GM12878 (cell line): ENCODE results near the gene PRKAR2B. TPM values are rescaled to one million over a fixed set of nuclear protein-coding genes. Genes with fewer than 3 reads are reported as not detected.

Experiments
- ATAC-seq: fragments of 200-7000 bp; cut with Tn5 transposase; 3 replicates; pipeline ENCODE4 v1.9.1; 2020; ENCODE audit warnings: mild to moderate bottlenecking, moderate library complexity
- BruUV-seq: library from RNA; stranded (reverse); fragments of 400-500 nt; replicated peaks from 2 replicates; lab custom pipeline; 2021; lab: Mats Ljungman, UMichigan
- CTCF ChIA-PET: fragments of 300-600 bp; sonication (Branson Sonifier 250); formaldehyde crosslinking; extraction: SDS; loops from one replicate; lab custom pipeline; 2021; ENCODE audit warnings: inconsistent platforms; lab: Yijun Ruan, JAX
- POLR2A ChIA-PET: fragments of 350-600 bp; formaldehyde crosslinking; extraction: SDS; loops from one replicate; lab custom pipeline; 2021; ENCODE audit warnings: inconsistent platforms; lab: Charles Lee
- RAD21 ChIA-PET: fragments of 300-600 bp; sonication (Branson Sonifier 250); formaldehyde crosslinking; loops from one replicate; lab custom pipeline; 2023; ENCODE audit warnings: antibody characterized with exemption; ENCODE audit not compliant: unreplicated experiment; lab: Charles Lee
- SMC1A ChIA-PET: fragments of 300-600 bp; sonication (Branson Sonifier 250); formaldehyde crosslinking; loops from one replicate; lab custom pipeline; 2023; ENCODE audit not compliant: unreplicated experiment, uncharacterized antibody; lab: Charles Lee
- DNase-seq: peaks from one replicate; pipeline ENCODE4 v3.0.0-alpha.2; 2011; ENCODE audit warnings: low read depth, low spot score
- FAIRE-seq: peaks from 3 replicates; lab custom pipeline; 2011; peaks lifted over from hg19 to GRCh38; lab: Jason Lieb, UNC
- H2AFZ ChIP-seq: 2 replicates; pipeline ENCODE4 v1.6.0; 2011; ENCODE audit warnings: low read depth, low read length, control low read depth; ENCODE audit not compliant: control insufficient read depth
- H3K27ac ChIP-seq: 2 replicates; pipeline ENCODE4 v1.5.1; 2011; ENCODE audit warnings: control low read depth; ENCODE audit not compliant: control insufficient read depth, insufficient read depth
- H3K27me3 ChIP-seq, 2 experiments: replicated peaks in 1 of 2; 2 replicates each; pipeline versions ENCODE4 v1.6.0 to v1.6.1; 2011; ENCODE audit warnings: low read length in 1 of 2; ENCODE audit not compliant: control insufficient read depth in 2 of 2, insufficient read depth in 2 of 2
- H3K36me3 ChIP-seq, 2 experiments: 2 replicates each; pipeline ENCODE4 v1.5.1; 2011; ENCODE audit warnings: low read length in 1 of 2; ENCODE audit not compliant: control insufficient read depth in 2 of 2, insufficient read depth in 2 of 2
- H3K4me1 ChIP-seq: 2 replicates; pipeline ENCODE4 v1.6.1; 2011; ENCODE audit warnings: mild to moderate bottlenecking, low read length, moderate library complexity, mixed read lengths; ENCODE audit not compliant: control insufficient read depth, insufficient read depth
- H3K4me2 ChIP-seq: 2 replicates; pipeline ENCODE4 v1.6.0; 2011; ENCODE audit warnings: control low read depth; ENCODE audit not compliant: control insufficient read depth, insufficient read depth
- H3K4me3 ChIP-seq: fragments of 200-600 bp; sonication (generic); 2 replicates; pipeline ENCODE4 v1.5.1; 2016
- H3K79me2 ChIP-seq: 2 replicates; pipeline ENCODE4 v1.6.0; 2011; ENCODE audit warnings: low read length; ENCODE audit not compliant: control insufficient read depth, insufficient read depth
- H3K9ac ChIP-seq: 2 replicates; pipeline ENCODE4 v1.8.0; 2011; ENCODE audit warnings: low read length, control low read depth, mixed read lengths; ENCODE audit not compliant: control insufficient read depth, insufficient read depth
- H3K9me3 ChIP-seq: replicated peaks from 3 replicates; pipeline ENCODE4 v1.5.1; 2011; ENCODE audit warnings: mild to moderate bottlenecking, low read length; ENCODE audit not compliant: control insufficient read depth, insufficient read depth
- H4K20me1 ChIP-seq: 2 replicates; pipeline ENCODE4 v1.6.0; 2011; ENCODE audit not compliant: control insufficient read depth, insufficient read depth
- ASH2L ChIP-seq: fragments of 300-600, 200-600 bp; sonication (generic); IDR thresholded peaks from 2 replicates; pipeline ENCODE4 v1.6.1; 2017; ENCODE audit warnings: low read depth, mild to moderate bottlenecking, borderline replicate concordance
- ATF2 ChIP-seq: IDR thresholded peaks from 2 replicates; pipeline ENCODE4 v1.6.1; 2012; ENCODE audit warnings: low read length, inconsistent platforms
- BCL11A ChIP-seq: IDR thresholded peaks from 2 replicates; pipeline ENCODE4 v1.6.1; 2011; ENCODE audit warnings: low read depth, low read length
- BHLHE40 ChIP-seq, 2 experiments: fragments of 450-650 bp in 1 of 2; IDR thresholded peaks; 2 replicates each; pipeline ENCODE4 v1.6.1; 2011 to 2017; ENCODE audit warnings: low read depth in 2 of 2, borderline replicate concordance in 1 of 2, improper control_type of control experiment in 1 of 2, low read length in 1 of 2, mild to moderate bottlenecking in 1 of 2
- ESRRA ChIP-seq: IDR thresholded peaks from 2 replicates; pipeline ENCODE4 v1.6.1; 2012; ENCODE audit warnings: mild to moderate bottlenecking, low read length, improper control_type of control experiment
- GABPA ChIP-seq: IDR thresholded peaks from 2 replicates; pipeline ENCODE4 v1.6.1; 2014; ENCODE audit warnings: antibody characterized with exemption, low read depth, mild to moderate bottlenecking, inconsistent platforms
- MLLT1 ChIP-seq: fragments of 450-650 bp; IDR thresholded peaks from 2 replicates; pipeline ENCODE4 v1.6.1; 2016; ENCODE audit warnings: mild to moderate bottlenecking
- PAX5 ChIP-seq: IDR thresholded peaks from 2 replicates; pipeline ENCODE4 v1.6.1; 2011; ENCODE audit warnings: low read depth, low read length, borderline replicate concordance
- PRDM15 ChIP-seq: fragments of 450-650 bp; formaldehyde crosslinking; IDR thresholded peaks from 2 replicates; pipeline ENCODE4 v1.4.0; 2020; ENCODE audit warnings: mild to moderate bottlenecking, moderate library complexity
- SREBF2 ChIP-seq: IDR thresholded peaks from 2 replicates; pipeline ENCODE4 v1.6.1; 2012; ENCODE audit warnings: mild to moderate bottlenecking, low read length
- ZBTB40 ChIP-seq: fragments of 450-650 bp; IDR thresholded peaks from 2 replicates; pipeline ENCODE4 v1.6.1; 2016; ENCODE audit warnings: mild to moderate bottlenecking, moderate library complexity, borderline replicate concordance
- ZSCAN29 ChIP-seq: fragments of 450-650 bp; IDR thresholded peaks from 2 replicates; pipeline ENCODE4 v1.6.1; 2017; ENCODE audit warnings: mild to moderate bottlenecking, moderate library complexity
- WGBS: methylation state at CpG from one replicate; pipeline ENCODE4 v1.1.6; 2016; ENCODE audit warnings: low lambda C conversion rate; ENCODE audit not compliant: insufficient replicate concordance, insufficient coverage; ENCODE audit errors: missing lambda C conversion rate; 5-methylcytosine and 5-hydroxymethylcytosine counted together
- in situ Hi-C: fragments of 300-500 bp; cut with MboI; formaldehyde crosslinking; loops from 9 replicates; pipeline ENCODE4 v1.14.3; 2018; ENCODE audit warnings: mixed read lengths
- intact Hi-C: fragments of 100-400 bp; cut with micrococcal nuclease; formaldehyde crosslinking; loops from one replicate; pipeline ENCODE4 v1.14.2; 2022; ENCODE audit not compliant: unreplicated experiment
- polyA plus RNA-seq, 11 experiments: library from polyadenylated mRNA; depleted of rRNA in 4 of 11; unstranded in 6 of 11; stranded (reverse) in 5 of 11; fragments of >200 nt; fragmentation: Nextera tagmentation in 4 of 11; fragmentation: Illumina TruSeq in 1 of 11; extraction: Ambion mirVana in 4 of 11; extraction: Trizol in 1 of 11; gene quantifications; 1 replicate in 1 of 11; 2 replicates in 10 of 11; pipeline versions ENCODE4 v1.2.1 to v1.2.3, GENCODE V29; 2011 to 2016; ENCODE audit warnings: inconsistent platforms in 2 of 11, missing spikeins in 2 of 11, low read depth in 1 of 11
- total RNA-seq, 4 experiments: library from RNA; depleted of rRNA in 3 of 4; stranded (reverse); fragments of >200 nt in 3 of 4; fragmentation: Illumina TruSeq in 1 of 4; extraction: Trizol in 1 of 4; gene quantifications; 2 replicates each; pipeline versions ENCODE4 v1.2.1 to v1.2.3, GENCODE V29; 2013 to 2021

The PRKAR2B gene
- total and polyA plus RNA-seq, 10 of the 15 experiments (the other 5 are each of a cell fraction or from before 2014, with no cell fraction given), result 0.01 to 0.18 (median 0.04) TPM; not detected in 4

GRCh38 chr7:107014387-107015023 lies 30.0 kb upstream of the PRKAR2B start (continued):
- TF ChIP-seq ASH2L (no peak), ESRRA (no peak), MLLT1 (no peak), BCL11A (no peak), ZBTB40 (no peak)
- TF ChIP-seq, all 136 proteins: peak for 0

GRCh38 chr7:107016312-107016711 lies 28.2 kb upstream of the PRKAR2B start:
- ChIA-PET SMC1A (no interaction called here), CTCF (no interaction called here), POLR2A (no interaction called here), RAD21 (no interaction called here)
- ATAC-seq (no peak), FAIRE-seq (no peak), DNase-seq (no peak)
- no peaks in the 10 kb centered on the region for H3K79me2 ChIP-seq
- no peak overlapping the region for H2AFZ ChIP-seq
- intact Hi-C loops, result no loop called here
- H3K27ac ChIP-seq, result no peak overlapping the region
- no peak overlapping the region for H3K4me2 ChIP-seq
- no peaks in the 10 kb centered on the region for H3K36me3 ChIP-seq
- no TSS peak for BruUV-seq
- no peaks in the 10 kb centered on the region for H3K9me3 ChIP-seq
- H3K9ac ChIP-seq, result no peak overlapping the region
- no peak overlapping the region for H3K4me3 ChIP-seq
- H4K20me1 ChIP-seq, result no peaks in the 10 kb centered on the region
- 36% methylated on average over 4 of the region's 4 CpGs for WGBS
- no peaks in the 10 kb centered on the region for H3K4me1 ChIP-seq
- peaks cover 0 to 1% of the 10 kb centered on the region in 2 experiments; a peak in 2 of 4 replicates for H3K27me3 ChIP-seq
- in situ Hi-C loops, result no loop called here
- no peak for TF ChIP-seq ZSCAN29
- TF ChIP-seq PAX5, result no peak
- no peak for TF ChIP-seq ATF2
- TF ChIP-seq SREBF2, result no peak
- TF ChIP-seq BHLHE40 (IDR thresholded peaks at IDR 0.05; ENCODE audit: borderline replicate concordance in 1 of 2, low read depth in 2 of 2, low read length in 1 of 2), result no peak
- TF ChIP-seq PRDM15 (CRISPR knock-in tag), result no peak
- no peak for TF ChIP-seq GABPA
